ENCODE measurements around the gene CHRNE.
"Not testable (repeated sequence)": the region's sequence is repeated elsewhere in the genome, so short reads cannot be mapped to it uniquely, and the experiment has no call there.

DNA sequence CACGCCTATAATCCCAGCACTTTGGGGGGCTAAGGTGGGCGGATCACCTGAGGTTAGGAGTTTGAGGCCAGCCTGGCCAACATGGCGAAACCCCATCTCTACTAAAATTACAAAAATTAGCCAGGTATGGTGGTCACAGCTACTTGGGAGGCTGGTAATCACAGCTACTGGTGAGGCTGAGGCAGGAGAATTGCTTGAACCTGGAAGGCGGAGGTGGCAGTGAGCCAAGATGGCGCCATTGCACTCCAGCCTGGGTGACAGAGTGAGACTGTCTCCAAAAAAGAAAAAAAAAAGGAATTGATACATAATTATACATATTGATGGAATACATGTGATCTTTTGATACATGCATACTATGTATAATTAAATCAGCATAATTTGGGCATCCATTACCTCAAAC is 35.4 kb downstream of the CHRNE start:
- TF ChIP-seq, protein P1, sequence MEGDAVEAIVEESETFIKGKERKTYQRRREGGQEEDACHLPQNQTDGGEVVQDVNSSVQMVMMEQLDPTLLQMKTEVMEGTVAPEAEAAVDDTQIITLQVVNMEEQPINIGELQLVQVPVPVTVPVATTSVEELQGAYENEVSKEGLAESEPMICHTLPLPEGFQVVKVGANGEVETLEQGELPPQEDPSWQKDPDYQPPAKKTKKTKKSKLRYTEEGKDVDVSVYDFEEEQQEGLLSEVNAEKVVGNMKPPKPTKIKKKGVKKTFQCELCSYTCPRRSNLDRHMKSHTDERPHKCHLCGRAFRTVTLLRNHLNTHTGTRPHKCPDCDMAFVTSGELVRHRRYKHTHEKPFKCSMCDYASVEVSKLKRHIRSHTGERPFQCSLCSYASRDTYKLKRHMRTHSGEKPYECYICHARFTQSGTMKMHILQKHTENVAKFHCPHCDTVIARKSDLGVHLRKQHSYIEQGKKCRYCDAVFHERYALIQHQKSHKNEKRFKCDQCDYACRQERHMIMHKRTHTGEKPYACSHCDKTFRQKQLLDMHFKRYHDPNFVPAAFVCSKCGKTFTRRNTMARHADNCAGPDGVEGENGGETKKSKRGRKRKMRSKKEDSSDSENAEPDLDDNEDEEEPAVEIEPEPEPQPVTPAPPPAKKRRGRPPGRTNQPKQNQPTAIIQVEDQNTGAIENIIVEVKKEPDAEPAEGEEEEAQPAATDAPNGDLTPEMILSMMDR (conservative IDR thresholded peaks at IDR 0.05 in 1 of 2, IDR thresholded peaks at IDR 0.05 in 1 of 2; ENCODE audit: low read depth in 1 of 2, low read length in 2 of 2) = not testable (repeated sequence)
- not testable (repeated sequence) for TF ChIP-seq EZH2 (IDR thresholded peaks at IDR 0.05; ENCODE audit: low read length, missing control alignments)

Measured in fibroblast of lung (primary cell).